ENCODE measurements around the gene TMEM72. TPM values are rescaled to one million over a fixed set of nuclear protein-coding genes. Genes with fewer than 3 reads are reported as not detected.

Gene TMEM72
- total and polyA plus RNA-seq, 2 of the 13 experiments (the other 11 are each of a cell fraction or from before 2014, with no cell fraction given), result 0.04 TPM; not detected in 1

- TF ChIP-seq FOXP4 (CRISPR knock-in tag; IDR thresholded peaks at IDR 0.05), result peak; percentile 89
- peak; percentile 67 for TF ChIP-seq PATZ1 (CRISPR knock-in tag; IDR thresholded peaks at IDR 0.05)
- TF ChIP-seq MLX (CRISPR knock-in tag; IDR thresholded peaks at IDR 0.05), result no peak
- peak; percentile 86 for TF ChIP-seq NCOA2 (CRISPR knock-in tag; IDR thresholded peaks at IDR 0.05)
- TF ChIP-seq ELF1 (CRISPR knock-in tag; IDR thresholded peaks at IDR 0.05), result peak; percentile 89
- peak; percentile 85 for TF ChIP-seq ZNF317 (CRISPR knock-in tag; IDR thresholded peaks at IDR 0.05)
- peak; percentile 61 for TF ChIP-seq ZNF7 (CRISPR knock-in tag; IDR thresholded peaks at IDR 0.05)
- TF ChIP-seq ZNF264 (CRISPR knock-in tag; IDR thresholded peaks at IDR 0.05), result 0 out of 2 replicates have a peak, but pooled peaks have one; percentile 43
- TF ChIP-seq TBX2 (CRISPR knock-in tag; IDR thresholded peaks at IDR 0.05; ENCODE audit: borderline replicate concordance), result 0 out of 2 replicates have a peak, but pooled peaks have one; percentile 24
- peak; percentile 61; the same call in 1 of the 2 replicates for TF ChIP-seq ZNF652 (CRISPR knock-in tag; IDR thresholded peaks at IDR 0.05; ENCODE audit: borderline replicate concordance, low read depth)
- peak; percentile 60 for TF ChIP-seq PHF21A (CRISPR knock-in tag; IDR thresholded peaks at IDR 0.05)
- TF ChIP-seq MTF2 (CRISPR knock-in tag; IDR thresholded peaks at IDR 0.05; ENCODE audit: borderline replicate concordance), result no peak
- TF ChIP-seq ZNF274 (CRISPR knock-in tag; IDR thresholded peaks at IDR 0.05), result no peak
- 0 out of 2 replicates have a peak, but pooled peaks have one; percentile 41 for TF ChIP-seq ERF (CRISPR knock-in tag; IDR thresholded peaks at IDR 0.05)
- peak; percentile 78 for TF ChIP-seq MED1 (CRISPR knock-in tag; IDR thresholded peaks at IDR 0.05)
- TF ChIP-seq HDAC2 (CRISPR knock-in tag; IDR thresholded peaks at IDR 0.05), result peak; percentile 57
- 0 out of 2 replicates have a peak, but pooled peaks have one; percentile 25 for TF ChIP-seq TGIF2 (CRISPR knock-in tag; IDR thresholded peaks at IDR 0.05)
- no peak for TF ChIP-seq SP2 (CRISPR knock-in tag; IDR thresholded peaks at IDR 0.05)
- no peak for TF ChIP-seq AHR (CRISPR knock-in tag; IDR thresholded peaks at IDR 0.05)
- peak; percentile 50; the same call in 1 of the 2 replicates for TF ChIP-seq SOX13 (IDR thresholded peaks at IDR 0.05)
- TF ChIP-seq SOX13 (CRISPR knock-in tag; conservative IDR thresholded peaks at IDR 0.05 in 1 of 2, IDR thresholded peaks at IDR 0.05 in 1 of 2), result peak in 1 of 2 experiments; percentile 87; a peak in 2 of 4 replicates
- peak; percentile 98 for TF ChIP-seq HNRNPUL1 (IDR thresholded peaks at IDR 0.05; ENCODE audit: low read depth, low read length)
- 0 out of 2 replicates have a peak, but pooled peaks have one; percentile 30 for TF ChIP-seq TFAP4 (IDR thresholded peaks at IDR 0.05; ENCODE audit: borderline replicate concordance, low read depth)
- peak; percentile 61; the same call in 1 of the 2 replicates for TF ChIP-seq KDM6A (CRISPR knock-in tag; IDR thresholded peaks at IDR 0.05; ENCODE audit: low read depth)
- peak; percentile 55 for TF ChIP-seq THAP11 (CRISPR knock-in tag; IDR thresholded peaks at IDR 0.05)
Observed at GRCh38 chr10:44939691-44940401, 28.7 kb downstream of the TMEM72 start (continued).
